Superior temporal gyrus (tissue), 1 donor: ENCODE results near the gene TMEM192.
"Not testable (repeated sequence)": the region's sequence is repeated elsewhere in the genome, so short reads cannot be mapped to it uniquely, and the experiment has no call there.

ENCODE experiments used
- DNase-seq: peaks from one replicate; pipeline ENCODE4 v3.0.0-alpha.2; 2016; ENCODE audit errors: extremely low spot score

TMEM192 gene

GRCh38 chr4:165092187-165092586 lies 20.5 kb downstream of the TMEM192 start:
- not testable (repeated sequence) for DNase-seq

DNA sequence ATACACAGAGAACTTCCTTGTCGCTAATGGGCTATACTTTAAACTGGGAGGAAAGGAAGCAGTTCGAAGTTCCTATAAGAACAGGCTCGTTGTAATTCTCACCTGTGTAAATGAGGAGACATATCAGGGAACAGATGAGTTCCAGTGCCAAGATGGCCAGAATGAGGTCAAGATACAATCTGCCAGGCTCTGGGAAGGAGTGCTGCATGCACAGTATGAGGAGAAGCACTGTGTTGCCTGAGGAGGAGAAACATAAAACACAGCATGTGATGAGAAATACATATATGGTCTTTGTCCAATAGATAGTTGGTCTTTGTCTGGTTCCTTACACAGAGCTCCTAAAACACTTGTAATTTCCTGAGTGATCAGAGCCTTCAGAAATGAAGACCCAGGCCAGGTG lies 24.3 kb downstream of the TMEM192 start:
- no peak for DNase-seq

DNA sequence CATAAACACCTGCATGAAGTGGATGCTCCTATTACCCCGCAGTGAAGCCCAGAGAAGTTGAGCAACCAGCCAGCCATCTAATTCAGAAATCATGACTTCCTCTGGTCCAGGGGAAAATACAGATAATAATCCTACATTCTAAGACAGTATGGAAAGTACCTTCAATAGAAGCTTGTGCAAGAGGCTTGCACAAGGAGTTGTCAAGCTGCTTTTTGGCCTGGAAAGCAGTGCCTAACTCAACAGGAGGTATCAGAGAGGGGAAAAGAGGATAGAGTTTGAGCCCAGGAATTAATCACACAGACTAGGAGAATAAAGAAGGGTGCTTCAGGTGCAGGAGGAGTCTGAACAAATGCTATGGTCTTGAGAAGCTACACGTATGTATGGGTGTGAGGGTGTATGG lies 26.7 kb downstream of the TMEM192 start:
- DNase-seq, result no peak

DNA sequence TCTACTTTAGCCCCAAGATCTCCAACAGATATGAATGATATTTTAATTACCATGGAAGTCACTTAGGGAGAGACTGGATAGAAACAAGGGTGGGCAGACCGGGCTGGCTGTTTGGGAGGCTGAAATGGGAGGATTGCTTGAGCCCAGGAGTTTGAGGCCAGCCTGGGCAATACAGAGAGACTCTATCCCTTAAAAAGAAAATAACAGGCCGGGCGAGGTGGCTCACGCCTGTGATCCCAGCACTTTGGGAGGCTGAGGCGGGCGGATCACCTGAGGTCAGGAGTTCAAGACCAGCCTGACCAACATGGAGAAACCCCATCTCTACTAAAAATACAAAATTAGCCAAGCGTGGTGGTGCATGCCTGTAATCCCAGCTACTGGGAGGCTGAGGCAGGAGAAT lies 27.9 kb downstream of the TMEM192 start:
- not testable (repeated sequence) for DNase-seq

- DNase-seq, result no peak
Observed at GRCh38 chr4:165079476-165079875, 33.2 kb downstream of the TMEM192 start.

DNA sequence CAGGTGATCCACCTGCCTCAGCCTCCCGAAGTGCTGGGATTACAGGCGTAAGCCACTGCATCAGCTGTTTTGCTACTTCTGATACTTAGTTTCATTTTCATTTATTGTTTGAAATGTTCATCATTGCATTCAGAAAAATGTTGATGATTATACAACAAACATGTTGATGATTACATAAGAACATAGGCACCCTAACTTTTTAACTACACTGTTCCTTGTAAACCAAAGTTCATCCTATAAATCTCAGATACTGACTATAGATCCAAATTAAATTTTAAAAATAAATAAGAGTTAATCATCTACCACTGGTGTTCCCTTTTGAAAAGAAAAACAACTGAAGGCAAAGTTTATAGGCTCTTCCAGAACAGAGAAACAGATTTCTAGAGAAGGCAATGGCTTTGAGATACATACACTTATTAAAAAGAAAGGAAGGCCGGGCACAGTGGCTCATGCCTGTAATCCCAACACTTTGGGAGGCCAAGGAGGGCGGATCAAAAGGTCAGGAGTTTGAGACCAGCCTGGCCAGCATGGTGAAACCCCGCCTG lies 35.6 kb downstream of the TMEM192 start:
- DNase-seq, result no peak

- not testable (repeated sequence) for DNase-seq
Observed at GRCh38 chr4:165073346-165073745, 39.3 kb downstream of the TMEM192 start.

- no peak for DNase-seq
Observed at GRCh38 chr4:165070560-165070959, 42.1 kb downstream of the TMEM192 start.

- peak; percentile 52 for DNase-seq
Observed at GRCh38 chr4:165060938-165061337, 51.7 kb downstream of the TMEM192 start.

GRCh38 chr4:165059386-165059785 lies 53.3 kb downstream of the TMEM192 start:
- no peak for DNase-seq

- DNase-seq, result no peak
Observed at GRCh38 chr4:165058666-165059065, 54.0 kb downstream of the TMEM192 start.

- DNase-seq, result no peak
Observed at GRCh38 chr4:165055601-165056000, 57.1 kb downstream of the TMEM192 start.

DNA sequence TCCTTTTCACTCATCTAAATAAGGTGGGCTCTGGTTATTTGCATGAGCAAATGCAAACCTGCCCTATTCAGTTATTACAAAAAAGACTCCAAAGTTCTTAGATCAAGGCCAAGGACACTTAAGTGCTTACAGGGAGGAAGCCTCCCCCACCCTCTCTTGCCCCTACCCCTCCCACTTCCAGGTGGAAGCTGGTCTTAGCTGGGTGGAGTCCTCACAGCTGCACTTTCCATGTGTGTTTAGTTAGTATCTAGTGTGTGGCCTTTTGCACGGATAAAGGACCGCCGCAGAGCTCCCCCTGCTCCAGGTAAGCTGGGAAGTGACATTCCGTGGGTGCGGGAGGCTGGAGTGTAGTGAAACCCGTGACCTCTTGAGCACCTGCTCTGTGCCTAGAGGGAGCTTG lies 59.0 kb downstream of the TMEM192 start, which contains the start of gene TRIM75:
TSS of gene TRIM75 (plus strand) at position 222 of the 400 bp plus-strand sequence. CDS start 5,282 bp downstream, outside the sequence.
- DNase-seq, result no peak

DNA sequence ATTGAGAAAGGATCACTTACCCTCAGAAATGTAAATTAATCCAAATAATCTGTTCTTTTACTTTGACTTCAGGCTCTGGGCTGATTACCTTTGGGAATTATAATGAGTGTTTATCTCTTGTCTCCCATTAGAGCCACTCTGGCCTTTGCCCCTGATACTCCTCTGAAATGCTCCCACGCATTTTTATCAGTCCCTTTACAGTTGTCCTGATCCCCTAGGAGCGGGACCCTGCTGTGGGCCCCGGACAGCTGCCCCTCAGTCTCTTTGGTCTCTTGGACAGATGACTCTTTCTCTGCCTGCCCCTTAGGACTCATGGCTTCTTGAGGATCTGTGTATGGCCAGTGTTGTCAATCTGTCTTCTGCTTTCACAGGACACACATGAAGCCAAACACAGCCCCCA lies 60.0 kb downstream of the TMEM192 start:
- DNase-seq, result no peak

- DNase-seq, result no peak
Observed at GRCh38 chr4:165048170-165048569, 64.5 kb downstream of the TMEM192 start.

GRCh38 chr4:165031436-165032211 lies 81.0 kb downstream of the TMEM192 start, which contains the start of gene TRIM60:
TSS of gene TRIM60 (plus strand) at chr4:165031999. CDS start at chr4:165040073, 8,074 bp downstream.
- no peak for DNase-seq

GRCh38 chr4:165027762-165028402 lies 84.8 kb downstream of the TMEM192 start:
- no peak for DNase-seq

- DNase-seq, result not testable (repeated sequence)
Observed at GRCh38 chr4:165025782-165026181, 86.9 kb downstream of the TMEM192 start.
